MM.1S (cell line): ENCODE data around the gene THADA.

Source experiments
- CTCF ChIP-seq: fragments of 300-600 bp; sonication (generic); IDR thresholded peaks from 2 replicates; pipeline ENCODE4 v1.5.1; 2016; ENCODE audit warnings: antibody characterized with exemption, low read length, mixed read lengths
- EZH2 ChIP-seq: fragments of 300-600 bp; sonication (generic); optimal IDR thresholded peaks from 2 replicates; pipeline ENCODE3; 2017; ENCODE audit warnings: low read depth, mild to moderate bottlenecking, antibody characterized with exemption, low read length, mixed read lengths
- EZH2phosphoT487 ChIP-seq: fragments of 300-600 bp; sonication (generic); IDR thresholded peaks from 2 replicates; pipeline ENCODE4 v1.6.1; 2018; ENCODE audit warnings: antibody characterized with exemption, low read length

GRCh38 chr2:43511199-43511598, 84.6 kb downstream of the THADA start:
- TF ChIP-seq CTCF = no peak
- TF ChIP-seq EZH2 = no peak
- no peak for TF ChIP-seq EZH2phosphoT487
